H1 (cell line): ENCODE results near the gene FOXF1. TPM values are rescaled to one million over a fixed set of nuclear protein-coding genes. Genes with fewer than 3 reads are reported as not detected.

Experiments used
- CTCF ChIA-PET: fragments of 300-600 bp; sonication (Branson Sonifier 250); formaldehyde crosslinking; loops from one replicate; lab custom pipeline; 2021; ENCODE audit not compliant: partially characterized antibody; lab: Charles Lee
- POLR2A ChIA-PET: fragments of 300-600 bp; sonication (Branson Sonifier 250); formaldehyde crosslinking; loops from one replicate; lab custom pipeline; 2021; ENCODE audit warnings: inconsistent platforms; ENCODE audit not compliant: partially characterized antibody; lab: Charles Lee
- DNase-seq, 2 experiments: peaks; one replicate each; pipeline versions ENCODE4 v3.0.0 to v3.0.0-alpha.2; 2010 to 2022; ENCODE audit warnings: low spot score in 2 of 2, low read depth in 1 of 2, mixed read lengths in 1 of 2
- FAIRE-seq: peaks from 2 replicates; lab custom pipeline; 2011; peaks lifted over from hg19 to GRCh38; lab: Jason Lieb, UNC
- H2AFZ ChIP-seq: 2 replicates; pipeline ENCODE4 v1.8.1; 2012; ENCODE audit warnings: low read length, inconsistent platforms
- H2AK5ac ChIP-seq: 2 replicates; pipeline ENCODE4 v1.6.1; 2013; ENCODE audit warnings: low read depth, low read length
- H2BK120ac ChIP-seq: replicated peaks from 2 replicates; pipeline ENCODE3; 2013; ENCODE audit warnings: low read depth, low read length, inconsistent platforms
- H2BK12ac ChIP-seq: 2 replicates; pipeline ENCODE4 v1.6.1; 2013; ENCODE audit warnings: low read depth, low read length
- H2BK15ac ChIP-seq: 2 replicates; pipeline ENCODE4 v1.6.1; 2013; ENCODE audit warnings: low read length
- H2BK20ac ChIP-seq: 2 replicates; pipeline ENCODE4 v1.6.1; 2013; ENCODE audit warnings: low read length
- H2BK5ac ChIP-seq: 2 replicates; pipeline ENCODE4 v1.6.1; 2013; ENCODE audit warnings: low read depth, low read length
- H3K14ac ChIP-seq: 2 replicates; pipeline ENCODE4 v1.6.1; 2013; ENCODE audit warnings: inconsistent platforms; ENCODE audit not compliant: insufficient read length
- H3K18ac ChIP-seq: 2 replicates; pipeline ENCODE4 v1.6.1; 2013; ENCODE audit warnings: low read length; ENCODE audit errors: extremely low read depth
- H3K23ac ChIP-seq: 2 replicates; pipeline ENCODE4 v1.6.1; 2013; ENCODE audit warnings: inconsistent platforms; ENCODE audit not compliant: insufficient read length
- H3K23me2 ChIP-seq: 2 replicates; pipeline ENCODE4 v1.6.1; 2013; ENCODE audit warnings: low read depth, low read length
- H3K27ac ChIP-seq: 2 replicates; pipeline ENCODE4 v1.6.1; 2011; ENCODE audit warnings: low read depth, low read length, inconsistent platforms
- H3K27me3 ChIP-seq, 4 experiments: replicated peaks in 1 of 4; 1 replicate in 1 of 4; 2 replicates in 3 of 4; pipeline versions ENCODE4 v1.6.1 to v1.8.1; 2011 to 2013; ENCODE audit warnings: low read length in 3 of 4, mild to moderate bottlenecking in 3 of 4, inconsistent platforms in 2 of 4, mixed read lengths in 2 of 4, moderate library complexity in 1 of 4; ENCODE audit not compliant: control insufficient read depth in 3 of 4, insufficient read depth in 3 of 4; ENCODE audit errors: extremely low read depth in 1 of 4
- H3K36me3 ChIP-seq, 4 experiments: 2 replicates each; pipeline versions ENCODE4 v1.6.1 to v1.8.1; 2011 to 2013; ENCODE audit warnings: mild to moderate bottlenecking in 4 of 4, low read length in 3 of 4, moderate library complexity in 2 of 4, control low read depth in 1 of 4, inconsistent platforms in 1 of 4; ENCODE audit not compliant: insufficient read depth in 4 of 4, control insufficient read depth in 2 of 4
- H3K4ac ChIP-seq: replicated peaks from 2 replicates; pipeline ENCODE3; 2013; ENCODE audit warnings: low read length, low read depth, mixed read lengths, inconsistent platforms; ENCODE audit not compliant: insufficient read length
- H3K4me1 ChIP-seq, 4 experiments: replicated peaks in 1 of 4; 1 replicate in 1 of 4; 2 replicates in 3 of 4; pipeline versions ENCODE4 v1.6.1 to v1.8.1; 2011 to 2013; ENCODE audit warnings: low read length in 3 of 4, inconsistent platforms in 2 of 4, mixed read lengths in 1 of 4; ENCODE audit not compliant: insufficient read depth in 4 of 4, control insufficient read depth in 3 of 4
- H3K4me2 ChIP-seq, 2 experiments: 2 replicates each; pipeline versions ENCODE4 v1.6.1 to v1.8.1; 2011 to 2013; ENCODE audit warnings: low read depth in 2 of 2, low read length in 2 of 2, control low read depth in 1 of 2, inconsistent platforms in 1 of 2, mild to moderate bottlenecking in 1 of 2; ENCODE audit not compliant: insufficient read depth in 1 of 2
- H3K4me3 ChIP-seq, 4 experiments: fragments of 200-600, 300-600 bp in 1 of 4; sonication (generic), shearing (Covaris generic), sonication (Bioruptor Twin) in 1 of 4; 2 replicates each; pipeline versions ENCODE4 v1.5.1 to v1.8.1; 2011 to 2016; ENCODE audit warnings: low read length in 4 of 4, low read depth in 3 of 4, control low read depth in 2 of 4, inconsistent platforms in 2 of 4, mild to moderate bottlenecking in 2 of 4, mixed read lengths in 1 of 4, moderate library complexity in 1 of 4; ENCODE audit not compliant: insufficient read depth in 2 of 4; ENCODE audit errors: extremely low read depth in 1 of 4
- H3K56ac ChIP-seq: replicated peaks from 2 replicates; pipeline ENCODE3; 2013; ENCODE audit warnings: low read depth, mild to moderate bottlenecking, mixed read lengths, low read length, inconsistent platforms; ENCODE audit not compliant: insufficient read length
- H3K79me1 ChIP-seq: 2 replicates; pipeline ENCODE4 v1.6.1; 2013; ENCODE audit warnings: low read depth, low read length, control low read depth
- H3K79me2 ChIP-seq, 2 experiments: 2 replicates each; pipeline versions ENCODE4 v1.6.1 to v1.8.1; 2012 to 2013; ENCODE audit warnings: low read length in 2 of 2, mild to moderate bottlenecking in 2 of 2, inconsistent platforms in 1 of 2; ENCODE audit not compliant: insufficient read depth in 2 of 2, control insufficient read depth in 1 of 2
- H3K9ac ChIP-seq, 4 experiments: replicated peaks in 1 of 4; 1 replicate in 1 of 4; 2 replicates in 3 of 4; pipeline versions ENCODE4 v1.6.1 to v1.8.1; 2011 to 2013; ENCODE audit warnings: low read depth in 3 of 4, low read length in 3 of 4, control low read depth in 2 of 4, mild to moderate bottlenecking in 2 of 4, moderate library complexity in 2 of 4, inconsistent platforms in 1 of 4; ENCODE audit errors: extremely low read depth in 1 of 4
- H3K9me3 ChIP-seq, 2 experiments: 2 replicates each; pipeline versions ENCODE4 v1.6.1 to v1.8.1; 2012 to 2013; ENCODE audit warnings: mild to moderate bottlenecking in 2 of 2, moderate library complexity in 2 of 2, control low read depth in 1 of 2, inconsistent platforms in 1 of 2, low read depth in 1 of 2, low read length in 1 of 2, mixed read lengths in 1 of 2; ENCODE audit not compliant: insufficient read depth in 2 of 2
- H4K20me1 ChIP-seq, 2 experiments: replicated peaks in 1 of 2; 2 replicates each; pipeline versions ENCODE3 to v1.8.1; 2011 to 2013; ENCODE audit warnings: inconsistent platforms in 2 of 2, low read length in 2 of 2, mild to moderate bottlenecking in 1 of 2; ENCODE audit not compliant: insufficient read depth in 2 of 2, control insufficient read depth in 1 of 2
- H4K5ac ChIP-seq: 2 replicates; pipeline ENCODE4 v1.6.1; 2013; ENCODE audit warnings: low read length, low read depth, mixed read lengths, inconsistent platforms; ENCODE audit not compliant: insufficient read length
- H4K8ac ChIP-seq: 2 replicates; pipeline ENCODE4 v1.8.0; 2013; ENCODE audit warnings: mild to moderate bottlenecking, moderate library complexity, low read length, inconsistent platforms; ENCODE audit not compliant: insufficient read depth; ENCODE audit errors: extremely low read depth
- H4K91ac ChIP-seq: replicated peaks from 2 replicates; pipeline ENCODE3; 2013; ENCODE audit warnings: low read length, mixed read lengths, inconsistent platforms; ENCODE audit not compliant: insufficient read length
- GABPA ChIP-seq: IDR thresholded peaks from 2 replicates; pipeline ENCODE4 v1.6.1; 2011; ENCODE audit warnings: mild to moderate bottlenecking, low read length, moderate library complexity, borderline replicate concordance; ENCODE audit not compliant: insufficient read depth
- JUND ChIP-seq: IDR thresholded peaks from 2 replicates; pipeline ENCODE4 v1.6.1; 2011; ENCODE audit warnings: mild to moderate bottlenecking, improper control_type of control experiment, low read length
- NANOG ChIP-seq: IDR thresholded peaks from 2 replicates; pipeline ENCODE4 v1.6.1; 2011; ENCODE audit warnings: low read length, low read depth, mild to moderate bottlenecking, inconsistent platforms; ENCODE audit not compliant: insufficient read depth, poor library complexity, severe bottlenecking
- NRF1 ChIP-seq: IDR thresholded peaks from 2 replicates; pipeline ENCODE4 v1.6.1; 2011; ENCODE audit warnings: mild to moderate bottlenecking, low read depth, low read length, improper control_type of control experiment
- PHF8 ChIP-seq: fragments of 200-600 bp; sonication (generic); conservative IDR thresholded peaks from 2 replicates; pipeline ENCODE4 v1.7.1; 2012; ENCODE audit warnings: low read depth, mild to moderate bottlenecking, inconsistent platforms, low read length, moderate library complexity
- POLR2AphosphoS5 ChIP-seq: IDR thresholded peaks from 2 replicates; pipeline ENCODE4 v1.6.1; 2011; ENCODE audit warnings: low read depth, low read length
- RAD21 ChIP-seq, 2 experiments: IDR thresholded peaks in 1 of 2; conservative IDR thresholded peaks in 1 of 2; 2 replicates each; pipeline ENCODE4 v1.6.1; 2011; ENCODE audit warnings: low read depth in 2 of 2, low read length in 2 of 2, improper control_type of control experiment in 1 of 2, inconsistent platforms in 1 of 2, mild to moderate bottlenecking in 1 of 2, moderate library complexity in 1 of 2
- SRF ChIP-seq: IDR thresholded peaks from 2 replicates; pipeline ENCODE4 v1.6.1; 2011; ENCODE audit warnings: mild to moderate bottlenecking, low read depth, low read length, moderate library complexity
- TBP ChIP-seq: IDR thresholded peaks from 2 replicates; pipeline ENCODE4 v1.6.1; 2011; ENCODE audit warnings: low read depth, low read length, improper control_type of control experiment
- WGBS, 2 experiments: shearing (Covaris generic) in 1 of 2; methylation state at CpG; one replicate each; pipeline versions ENCODE4 v1.1.6 to v1.1.7; 2013 to 2015; ENCODE audit warnings: low lambda C conversion rate in 2 of 2, mixed read lengths in 2 of 2, inconsistent platforms in 1 of 2, low coverage in 1 of 2, missing lambda C conversion rate in 1 of 2; ENCODE audit not compliant: insufficient replicate concordance in 2 of 2, insufficient coverage in 1 of 2, insufficient read length in 1 of 2; ENCODE audit errors: extremely low coverage in 1 of 2, missing lambda C conversion rate in 1 of 2; 5-methylcytosine and 5-hydroxymethylcytosine counted together
- polyA plus RNA-seq, 7 experiments: library from polyadenylated mRNA; depleted of rRNA in 3 of 7; stranded (reverse) in 5 of 7; unstranded in 2 of 7; fragments of >200 nt in 5 of 7; fragments of 200-250 nt in 2 of 7; gene quantifications; 1 replicate in 5 of 7; 2 replicates in 1 of 7; 4 replicates in 1 of 7; pipeline versions ENCODE4 v1.2.1 to v1.2.3, GENCODE V29; 2011 to 2013; ENCODE audit warnings: missing spikeins in 2 of 7, mixed read lengths in 2 of 7
- total RNA-seq: library from RNA; stranded (reverse); fragmentation: NEBNext Ultra II Directional; extraction: Animal tissue kit (Norgen Biotek cat#: 25700); gene quantifications from 2 replicates; pipeline ENCODE4 v1.2.1, GENCODE V29; 2021
- TF ChIP-seq, protein P1 (sequence below): IDR thresholded peaks from 2 replicates; pipeline ENCODE4 v1.6.1; 2011; ENCODE audit warnings: low read length, improper control_type of control experiment

FOXF1 gene
- total and polyA plus RNA-seq, 2 of the 8 experiments (the other 6 are each of a cell fraction or from before 2014, with no cell fraction given): 0.02 TPM; not detected in 1

- Histone ChIP-seq H4K8ac (peak overlapping the region; percentile 43; the same call in 1 of the 2 replicates), H2BK15ac (no peak overlapping the region), H3K23me2 (no peaks in the 10 kb centered on the region), H3K14ac (no peak overlapping the region), H4K5ac (no peak overlapping the region), H2BK5ac (no peak overlapping the region), H3K18ac (no peak overlapping the region; the same call in 1 of the 2 replicates), H3K4me3 (peak overlapping the region in 1 of 4 experiments; percentile 29; a peak in 1 of 8 replicates), H2AK5ac (no peak overlapping the region), H4K20me1 (peaks cover 9 to 19% of the 10 kb centered on the region in 2 experiments), H3K23ac (no peak overlapping the region), H2BK12ac (0 out of 2 replicates have a peak overlapping the region, but pooled peaks have one; percentile 17), H3K27ac (no peak overlapping the region), H2BK20ac (no peak overlapping the region), H2BK120ac (no peak overlapping the region), H3K56ac (no peak overlapping the region), H3K9me3 (no peaks in the 10 kb centered on the region; a peak in 1 of 4 replicates), H3K4ac (no peak overlapping the region), H4K91ac (no peak overlapping the region), H3K79me2 (no peaks in the 10 kb centered on the region), H3K4me2 (peak overlapping the region; percentile 42 to 56), H3K9ac (no peak overlapping the region), H2AFZ (no peak overlapping the region), H3K27me3 (peaks cover 84 to 100% (median 96%) of the 10 kb centered on the region in 4 experiments), H3K4me1 (peaks cover 4 to 23% (median 14%) of the 10 kb centered on the region in 4 experiments), H3K36me3 (peaks cover 0 to 4% (median 0%) of the 10 kb centered on the region in 4 experiments; a peak in 1 of 8 replicates), H3K79me1 (no peaks in the 10 kb centered on the region)
- WGBS, 2 experiments: 6% methylated on average over 54 of the region's 54 CpGs; no CpG with 5 or more reads in 1 of the 2 experiments
- CTCF ChIA-PET: interaction anchor here (0.7 to 4.2 kb wide), 5 partner anchors 15 to 418 kb away, joined by 3 to 30 read pairs (median 3); partner anchors contain the start of gene FOXF1
- DNase-seq (peak in 1 of 2 experiments; percentile 61), FAIRE-seq (no peak)
- POLR2A ChIA-PET: interaction anchor here (0.6 to 1.7 kb wide), 3 partner anchors 22 to 154 kb away, joined by 3 to 4 read pairs (median 4); no protein-coding TSS in a partner anchor
- TF ChIP-seq GABPA: peak; percentile 48; the same call in 1 of the 2 replicates
- no peak for TF ChIP-seq TBP
- TF ChIP-seq, protein P1, sequence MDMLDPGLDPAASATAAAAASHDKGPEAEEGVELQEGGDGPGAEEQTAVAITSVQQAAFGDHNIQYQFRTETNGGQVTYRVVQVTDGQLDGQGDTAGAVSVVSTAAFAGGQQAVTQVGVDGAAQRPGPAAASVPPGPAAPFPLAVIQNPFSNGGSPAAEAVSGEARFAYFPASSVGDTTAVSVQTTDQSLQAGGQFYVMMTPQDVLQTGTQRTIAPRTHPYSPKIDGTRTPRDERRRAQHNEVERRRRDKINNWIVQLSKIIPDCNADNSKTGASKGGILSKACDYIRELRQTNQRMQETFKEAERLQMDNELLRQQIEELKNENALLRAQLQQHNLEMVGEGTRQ: no peak
- no peak for TF ChIP-seq RAD21 (IDR thresholded peaks at IDR 0.05 in 1 of 2, conservative IDR thresholded peaks at IDR 0.05 in 1 of 2; ENCODE audit: low read depth in 2 of 2, low read length in 2 of 2)
- TF ChIP-seq JUND: no peak
- no peak for TF ChIP-seq PHF8
- TF ChIP-seq POLR2AphosphoS5: no peak
- no peak for TF ChIP-seq SRF
- TF ChIP-seq NANOG: no peak
- TF ChIP-seq NRF1: no peak
These were observed 15.6 kb upstream of the FOXF1 start for GRCh38 chr16:86494565-86495356.
